Ecto neural progenitor cell (in vitro differentiated cells): Measurements from ENCODE around the gene TINAGL1.
A peak's percentile ranks its signal among the peaks of the same experiment; 100 is the strongest.

Source experiments
- DNase-seq: peaks from one replicate; pipeline ENCODE4 v3.0.0-alpha.2; 2018; ENCODE audit warnings: low spot score

TINAGL1 gene, protein sequence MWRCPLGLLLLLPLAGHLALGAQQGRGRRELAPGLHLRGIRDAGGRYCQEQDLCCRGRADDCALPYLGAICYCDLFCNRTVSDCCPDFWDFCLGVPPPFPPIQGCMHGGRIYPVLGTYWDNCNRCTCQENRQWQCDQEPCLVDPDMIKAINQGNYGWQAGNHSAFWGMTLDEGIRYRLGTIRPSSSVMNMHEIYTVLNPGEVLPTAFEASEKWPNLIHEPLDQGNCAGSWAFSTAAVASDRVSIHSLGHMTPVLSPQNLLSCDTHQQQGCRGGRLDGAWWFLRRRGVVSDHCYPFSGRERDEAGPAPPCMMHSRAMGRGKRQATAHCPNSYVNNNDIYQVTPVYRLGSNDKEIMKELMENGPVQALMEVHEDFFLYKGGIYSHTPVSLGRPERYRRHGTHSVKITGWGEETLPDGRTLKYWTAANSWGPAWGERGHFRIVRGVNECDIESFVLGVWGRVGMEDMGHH

DNA sequence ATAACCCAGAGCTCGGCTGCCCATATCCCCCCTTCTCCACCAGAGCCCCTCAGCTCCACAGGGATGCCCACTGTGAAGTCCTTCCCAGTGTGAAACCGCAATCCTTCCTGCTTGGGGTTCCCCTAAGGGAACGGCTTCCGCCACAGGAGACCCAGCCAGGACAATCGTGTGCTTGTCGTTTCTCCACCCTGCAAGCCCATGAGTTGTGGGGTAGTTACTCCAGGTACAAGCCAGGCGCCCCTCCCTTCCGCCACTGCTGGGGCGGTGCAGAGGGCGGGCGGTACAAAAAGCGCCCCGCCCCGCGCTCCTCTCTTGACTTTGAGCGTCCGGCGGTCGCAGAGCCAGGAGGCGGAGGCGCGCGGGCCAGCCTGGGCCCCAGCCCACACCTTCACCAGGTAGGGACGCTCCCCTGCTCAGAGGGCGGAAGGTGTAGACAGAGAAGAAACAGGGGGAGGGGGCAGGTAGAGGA is at the start of gene TINAGL1:
TINAGL1 (plus strand) TSS at position 315 of the 469 bp plus-strand sequence. CDS start 634 bp downstream, outside the sequence.
- DNase-seq = peak; percentile 54

DNA sequence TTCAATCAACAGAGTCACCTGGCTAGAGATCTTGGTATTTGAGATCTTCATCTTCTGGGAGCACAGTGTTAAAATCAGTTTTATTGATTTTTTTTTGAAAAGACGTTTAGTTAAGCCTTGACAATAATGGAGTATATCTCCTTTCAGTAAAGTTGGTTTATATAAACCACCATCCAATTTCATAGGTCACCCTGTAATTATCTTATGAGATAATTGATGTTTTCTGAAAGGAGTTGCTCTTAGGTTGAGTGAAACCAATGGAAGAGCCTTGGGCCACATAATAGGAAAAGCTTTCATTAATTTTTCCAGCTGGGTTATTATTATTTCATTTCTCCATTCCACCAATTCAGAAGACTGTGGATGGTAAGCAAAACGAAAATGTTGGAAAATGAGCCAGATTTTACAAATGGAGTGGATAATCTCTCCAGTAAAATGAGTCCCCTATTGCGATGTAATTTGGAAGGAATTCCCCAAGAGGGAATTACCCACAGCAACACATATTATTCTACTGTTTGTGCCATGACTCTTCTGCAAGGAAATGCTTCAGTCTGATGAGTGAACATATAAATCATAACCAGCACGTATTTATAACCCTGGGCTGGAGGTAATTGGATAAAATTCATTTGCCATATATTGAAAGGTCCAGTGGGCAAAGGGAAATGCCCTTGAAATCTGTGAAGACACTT is 46.2 kb upstream of the TINAGL1 start:
- DNase-seq = no peak

GRCh38 chr1:31531177-31531999 is 44.9 kb upstream of the TINAGL1 start:
- no peak for DNase-seq

DNA sequence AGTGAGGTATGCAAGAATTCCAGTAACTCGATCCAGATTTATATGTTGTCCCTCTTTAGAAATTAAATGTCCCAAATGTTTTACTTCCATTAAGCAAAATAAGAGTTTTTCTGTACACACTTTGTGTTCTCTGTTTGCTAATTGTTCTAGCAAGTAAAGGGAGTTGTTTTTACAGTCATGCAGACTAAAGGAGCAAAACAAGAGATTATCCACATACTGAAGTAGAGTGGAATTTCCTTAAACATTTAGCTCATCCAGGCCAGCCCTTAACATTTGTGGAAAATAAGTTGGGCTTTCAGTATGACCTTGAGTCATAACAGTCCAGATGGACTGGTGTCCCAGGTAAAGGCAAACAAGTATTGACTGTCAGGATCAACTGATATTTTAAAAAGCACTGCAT is 44.1 kb upstream of the TINAGL1 start:
- no peak for DNase-seq

DNA sequence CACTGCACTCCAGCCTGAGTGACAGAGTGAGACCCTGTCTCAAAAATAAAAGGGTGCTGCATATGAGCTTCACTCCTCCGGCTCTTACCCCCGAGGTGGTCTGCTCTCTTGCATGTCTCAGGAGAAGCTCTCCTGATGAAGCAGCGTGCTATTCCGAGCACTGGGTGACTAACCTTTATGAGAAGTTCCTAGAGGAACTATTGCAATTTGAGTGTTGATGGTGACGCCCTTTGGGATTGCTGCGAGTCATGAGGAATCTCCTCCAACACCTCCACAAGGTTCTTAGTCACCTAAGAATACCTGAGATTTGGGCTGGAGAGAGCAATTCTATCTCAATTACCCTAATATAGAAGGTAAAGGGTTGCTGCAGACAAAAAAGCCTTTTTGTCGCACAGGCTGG is 40.8 kb upstream of the TINAGL1 start:
- no peak for DNase-seq

GRCh38 chr1:31539329-31539728 is 37.0 kb upstream of the TINAGL1 start:
- no peak for DNase-seq

GRCh38 chr1:31541194-31541593 is 35.1 kb upstream of the TINAGL1 start:
- no peak for DNase-seq

DNA sequence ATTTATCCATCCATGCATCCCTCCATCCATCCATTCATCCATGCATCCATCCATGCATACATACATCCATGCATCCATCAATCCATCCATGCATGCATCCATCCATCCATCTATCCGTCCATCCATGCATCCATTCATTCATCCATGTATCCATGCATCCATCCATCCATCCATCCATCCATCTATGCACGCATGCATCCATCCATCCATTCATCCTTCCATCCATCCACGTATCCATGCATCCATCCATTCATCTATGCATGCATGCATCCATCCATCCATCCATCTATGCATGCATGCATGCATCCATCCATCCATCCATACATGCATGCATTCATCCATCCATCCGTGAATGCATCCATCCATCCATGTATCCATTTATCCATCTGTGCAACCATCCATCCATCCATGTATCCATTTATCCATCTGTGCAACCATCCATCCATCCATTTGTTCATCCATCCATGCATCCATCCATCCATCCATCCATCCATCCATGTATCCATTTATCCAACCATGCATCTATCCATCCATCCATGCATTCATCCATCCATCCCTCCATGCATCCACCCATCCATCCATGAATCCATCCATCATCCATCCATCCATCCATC is 30.3 kb upstream of the TINAGL1 start:
- no peak for DNase-seq

- DNase-seq = no peak
Observed at GRCh38 chr1:31548534-31548906, 27.8 kb upstream of the TINAGL1 start.

DNA sequence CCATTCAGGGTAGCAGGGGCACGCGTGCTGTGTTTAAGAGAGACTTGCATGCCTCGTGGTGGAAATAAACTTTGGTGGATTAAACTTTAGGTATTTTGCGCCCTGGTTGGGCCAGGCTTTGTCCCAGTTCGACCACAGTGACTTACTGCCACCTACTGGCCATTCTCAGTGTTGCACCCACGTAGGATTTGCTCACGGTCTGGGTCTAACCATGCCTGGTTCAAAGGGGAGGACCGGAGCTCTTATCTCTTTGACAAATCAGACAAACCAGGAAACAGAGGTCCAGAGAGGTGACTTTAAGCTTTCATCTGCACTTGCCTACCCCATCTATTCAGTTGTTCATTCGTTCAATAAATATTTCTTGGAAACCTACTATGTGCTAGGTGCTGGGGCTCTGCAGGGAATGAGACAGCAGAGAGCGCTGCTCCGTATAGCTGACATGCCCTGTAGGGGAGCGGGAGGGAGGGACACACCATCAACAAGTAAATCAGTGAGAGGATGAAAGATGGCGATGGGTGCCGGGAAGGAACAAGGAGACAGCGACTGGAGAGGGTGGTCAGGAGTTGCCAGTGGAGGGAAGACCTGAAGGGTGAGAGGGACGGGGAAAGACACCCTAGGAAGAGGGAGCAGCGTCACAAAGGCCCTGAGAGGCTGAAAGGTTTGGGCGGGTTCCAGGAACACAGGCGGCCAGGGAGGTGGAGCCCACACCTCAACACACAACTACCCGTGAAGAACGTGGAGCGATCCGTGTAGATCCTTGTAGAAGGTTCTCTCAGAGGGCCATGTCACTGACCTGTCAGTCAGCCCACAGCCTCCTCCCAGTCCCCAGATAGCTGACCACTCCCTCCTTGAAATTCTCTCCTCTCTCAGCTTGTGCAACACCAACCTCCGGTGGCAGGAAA is 27.2 kb upstream of the TINAGL1 start:
- DNase-seq = peak; percentile 91

DNA sequence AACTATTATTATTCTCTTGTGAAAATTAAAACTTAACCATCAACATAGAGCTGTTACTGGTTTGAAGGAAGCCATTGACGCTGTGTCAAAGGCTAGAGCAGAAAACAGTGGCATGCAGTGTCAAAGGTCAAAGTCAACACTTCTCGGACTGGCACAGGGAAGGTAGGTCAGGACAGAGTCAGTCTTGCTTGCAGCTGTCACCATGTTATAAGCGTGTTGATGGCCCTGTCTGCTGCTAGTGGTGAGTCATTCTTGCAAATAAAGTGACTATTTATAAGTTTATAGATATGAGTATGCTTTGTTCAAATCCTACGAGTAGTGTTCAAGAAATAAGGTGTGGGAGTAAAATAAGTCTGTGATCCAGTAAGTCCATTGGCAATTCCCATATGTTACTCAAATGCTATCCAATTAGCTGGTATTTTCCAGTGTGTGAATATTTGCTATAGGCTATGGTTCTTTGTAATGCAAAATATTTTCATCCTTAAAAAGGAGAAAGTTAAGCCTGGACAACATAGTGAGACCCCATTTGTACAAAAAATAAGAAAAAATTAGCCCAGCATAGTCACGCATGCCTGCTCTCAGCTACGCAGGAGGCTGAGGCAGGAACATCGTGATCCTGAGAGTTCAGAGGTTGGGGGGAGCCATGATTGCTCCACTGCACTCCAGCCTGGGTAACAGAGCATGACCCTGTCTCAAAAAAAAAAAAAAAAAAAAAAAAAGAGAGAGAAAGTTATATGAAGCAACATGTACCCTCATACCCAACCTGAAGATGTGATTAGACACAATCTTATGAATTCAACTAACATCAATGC is 26.3 kb upstream of the TINAGL1 start:
- no peak for DNase-seq

DNA sequence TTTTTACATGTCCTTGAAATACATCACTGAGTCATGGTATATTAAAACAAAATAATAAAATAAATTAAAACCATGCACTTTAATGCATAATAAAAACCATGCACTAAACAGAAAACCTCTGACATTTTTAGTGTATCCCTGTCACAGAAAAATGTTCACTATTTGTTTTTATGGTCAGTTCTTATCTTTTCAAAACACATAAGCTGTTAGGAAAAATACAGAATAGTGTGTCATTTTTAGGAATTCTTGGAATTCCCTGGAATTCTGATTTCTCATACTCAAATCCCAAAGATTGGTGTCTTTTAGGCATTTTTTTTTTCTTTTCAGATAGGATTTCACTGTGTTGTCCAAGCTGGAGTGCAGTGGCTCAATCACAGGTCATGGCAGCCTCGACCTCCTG is 25.1 kb upstream of the TINAGL1 start:
- DNase-seq = no peak

DNA sequence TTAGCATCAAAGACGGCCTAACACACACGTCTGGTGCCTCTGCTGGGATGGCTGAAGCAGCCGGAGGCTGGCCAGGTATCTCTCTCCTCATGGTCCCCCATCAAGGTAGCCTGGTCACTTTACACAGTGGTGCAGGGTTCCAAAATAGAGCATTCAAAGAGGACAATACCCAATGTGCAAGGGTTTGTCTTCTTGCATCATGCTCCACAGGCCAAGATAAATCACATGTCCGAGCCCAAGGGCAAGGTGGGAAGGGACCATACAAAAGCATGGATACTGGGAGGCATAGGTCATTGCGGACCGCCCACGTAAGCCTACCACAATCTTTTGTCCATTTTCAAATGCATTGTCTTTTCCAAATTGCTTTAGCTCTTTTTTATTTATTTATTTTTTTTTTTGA is 23.8 kb upstream of the TINAGL1 start:
- DNase-seq = no peak

DNA sequence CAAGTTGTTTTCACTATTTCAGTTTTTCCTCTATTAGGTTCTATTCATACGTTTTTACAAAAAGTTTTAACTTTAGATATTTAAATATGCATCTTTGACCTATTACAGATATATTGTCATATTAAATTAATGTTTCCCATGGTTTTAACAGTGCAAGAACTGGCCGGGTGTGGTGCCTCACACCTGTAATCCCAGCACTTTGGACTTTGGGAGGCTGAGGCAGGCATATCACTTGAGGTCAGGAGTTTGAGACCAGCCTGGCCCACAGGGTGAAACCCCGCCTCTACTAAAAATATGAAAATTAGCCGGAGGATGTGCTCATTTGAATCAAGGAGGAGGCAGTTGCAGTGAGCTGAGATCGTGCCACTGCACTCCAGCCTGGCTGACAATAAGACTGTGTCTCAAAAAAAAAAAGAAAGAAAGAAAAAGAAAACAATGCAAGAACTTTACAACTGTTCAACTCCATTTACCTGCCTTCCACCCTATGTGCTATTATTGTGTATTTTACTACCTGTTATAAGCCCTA is 19.8 kb upstream of the TINAGL1 start:
- DNase-seq = no peak

- DNase-seq = no peak
Observed at GRCh38 chr1:31559715-31560114, 16.6 kb upstream of the TINAGL1 start.

DNA sequence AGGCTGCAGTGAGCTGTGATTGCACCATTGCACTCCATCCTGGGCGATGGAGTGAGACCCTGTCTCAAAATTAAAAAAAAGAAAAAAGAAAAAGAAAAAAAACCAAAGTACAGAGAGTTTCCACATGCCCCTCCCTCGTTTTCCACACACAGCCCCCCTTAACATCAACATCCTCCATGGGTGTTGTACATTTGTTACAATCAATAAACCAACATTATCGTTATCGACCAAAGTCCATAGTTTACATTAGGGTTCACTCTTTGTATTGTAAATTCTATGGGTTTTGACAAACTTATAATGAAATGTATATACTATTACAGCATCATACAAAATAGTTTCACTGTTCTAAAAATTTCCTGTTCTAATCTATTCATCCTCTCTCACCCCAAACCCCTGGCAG is 15.9 kb upstream of the TINAGL1 start:
- no peak for DNase-seq

GRCh38 chr1:31562707-31563360 is 13.5 kb upstream of the TINAGL1 start:
- DNase-seq = no peak

DNA sequence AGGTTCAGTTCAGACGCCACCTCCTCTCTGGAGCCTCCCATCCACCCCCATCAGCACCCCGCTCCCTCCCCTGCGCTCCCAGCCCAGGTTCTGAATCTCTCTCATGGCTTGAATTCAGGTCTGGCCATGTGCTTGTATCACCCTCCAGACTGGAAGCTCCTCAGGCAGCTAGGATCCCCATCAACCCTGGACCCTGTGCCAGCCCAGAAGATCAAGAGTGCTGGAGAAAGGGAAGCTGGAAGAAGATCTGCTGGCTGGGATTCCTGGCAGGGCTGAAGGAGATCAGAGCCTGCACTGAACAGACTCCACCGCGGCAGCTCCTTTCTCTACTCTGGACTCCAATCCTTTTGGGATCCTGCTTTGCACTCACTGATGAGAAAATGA is 11.7 kb upstream of the TINAGL1 start:
- DNase-seq = no peak

DNA sequence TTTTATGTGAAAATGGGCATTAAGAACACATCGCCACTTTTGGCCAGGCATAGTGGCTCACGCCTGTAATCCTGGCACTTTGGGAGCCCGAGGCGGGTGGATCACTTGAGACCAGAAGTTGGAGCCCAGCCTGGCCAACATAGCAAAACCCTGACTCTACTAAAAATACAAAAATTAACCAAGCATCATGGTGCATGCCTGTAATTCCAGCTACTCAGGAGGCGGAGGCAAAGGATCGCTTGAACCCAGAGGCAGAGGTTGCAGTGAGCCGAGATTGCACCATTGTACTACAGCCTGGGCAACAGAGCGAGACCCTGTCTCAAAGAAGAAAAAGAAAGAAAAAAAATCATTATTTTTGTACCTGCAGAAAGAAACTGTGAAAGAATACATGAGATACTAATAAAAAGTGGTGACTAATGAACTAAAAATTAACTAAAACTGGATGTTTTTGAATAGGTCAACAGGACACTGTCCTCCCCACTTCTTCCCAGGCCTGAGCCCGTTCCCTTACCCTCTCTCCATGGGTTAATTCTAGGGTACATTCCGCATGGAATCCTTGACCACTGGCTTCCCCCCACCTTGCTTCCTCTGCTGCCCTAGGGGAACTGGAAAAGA is 8.3 kb upstream of the TINAGL1 start:
- DNase-seq = no peak
